ENCODE data around the gene FRMD8. TPM values are rescaled to one million over a fixed set of nuclear protein-coding genes. Genes with fewer than 3 reads are reported as not detected.

FRMD8 gene
- total RNA-seq, 4 donors from 2014 or later = 32.5 to 44.7 (median 40.3) TPM

GRCh38 chr11:65445604-65446445 lies 59.4 kb downstream of the FRMD8 start:
- no peak for TF ChIP-seq CTCF (IDR thresholded peaks at IDR 0.05; ENCODE audit: low read depth)

GRCh38 chr11:65446446-65447277 lies 60.2 kb downstream of the FRMD8 start:
- TF ChIP-seq CTCF (IDR thresholded peaks at IDR 0.05; ENCODE audit: low read depth) = no peak

GRCh38 chr11:65448074-65448417 lies 61.6 kb downstream of the FRMD8 start:
- no peak for TF ChIP-seq CTCF (IDR thresholded peaks at IDR 0.05; ENCODE audit: low read depth)

- TF ChIP-seq CTCF (IDR thresholded peaks at IDR 0.05; ENCODE audit: low read depth) = no peak
Observed at GRCh38 chr11:65448418-65449105, 62.1 kb downstream of the FRMD8 start.

GRCh38 chr11:65452806-65453490 lies 66.5 kb downstream of the FRMD8 start:
- TF ChIP-seq CTCF (IDR thresholded peaks at IDR 0.05; ENCODE audit: low read depth) = no peak

- no peak for TF ChIP-seq CTCF (IDR thresholded peaks at IDR 0.05; ENCODE audit: low read depth)
Observed at GRCh38 chr11:65454311-65454695, 67.9 kb downstream of the FRMD8 start.
